HCT116 (cell line): ENCODE results near the gene RAB30. TPM values are rescaled to one million over a fixed set of nuclear protein-coding genes. Genes with fewer than 3 reads are reported as not detected.

ENCODE experiments used
- ATAC-seq: fragments of 200-7000 bp; cut with Tn5 transposase; 2 replicates; pipeline ENCODE4 v1.9.1; 2020; ENCODE audit warnings: mild to moderate bottlenecking, moderate library complexity
- BruUV-seq: library from RNA; stranded (reverse); fragments of 400-500 nt; replicated peaks from 2 replicates; lab custom pipeline; 2021; lab: Mats Ljungman, UMichigan
- CTCF ChIA-PET: fragments of 300-600 bp; sonication (Branson Sonifier 250); formaldehyde crosslinking; loops from one replicate; lab custom pipeline; 2021; ENCODE audit warnings: antibody characterized with exemption; lab: Charles Lee
- POLR2A ChIA-PET: fragments of 300-600, 350-600 bp; sonication (Branson Sonifier 250); formaldehyde crosslinking; loops from one replicate; lab custom pipeline; 2021; ENCODE audit warnings: antibody characterized with exemption; lab: Charles Lee
- RAD21 ChIA-PET, 2 experiments: fragments of 300-600 bp; sonication (Branson Sonifier 250); formaldehyde crosslinking; loops; one replicate each; lab custom pipeline; 2023; ENCODE audit warnings: low total read pairs in 2 of 2; ENCODE audit not compliant: uncharacterized antibody in 2 of 2, unreplicated experiment in 2 of 2, low non-redundant PET in 1 of 2; lab: Charles Lee
- DNase-seq: peaks from one replicate; pipeline ENCODE4 v3.0.0-alpha.2; 2010; ENCODE audit warnings: low read depth, low spot score
- H2AFZ ChIP-seq: fragments of 200-600 bp; shearing (Covaris generic), sonication (generic); 2 replicates; pipeline ENCODE4 v1.6.1; 2017; ENCODE audit warnings: low read depth, mixed run types, mixed read lengths, antibody characterized with exemption, low read length; ENCODE audit not compliant: poor library complexity, severe bottlenecking
- H3K27ac ChIP-seq: 2 replicates; pipeline ENCODE4 v1.5.1; 2012; ENCODE audit warnings: low read depth, low read length
- H3K27me3 ChIP-seq: fragments of 200-600 bp; sonication (generic); 2 replicates; pipeline ENCODE4 v1.6.1; 2016; ENCODE audit warnings: mixed run types, low read length, mixed read lengths; ENCODE audit not compliant: insufficient read depth
- H3K36me3 ChIP-seq, 2 experiments: fragments of 200-500 bp in 1 of 2; fragments of 200-600 bp in 1 of 2; sonication (Bioruptor generic) in 1 of 2; sonication (generic) in 1 of 2; 2 replicates each; pipeline versions ENCODE4 v1.5.1 to v1.6.1; 2014 to 2016; ENCODE audit warnings: low read length in 2 of 2, inconsistent platforms in 1 of 2, mixed read lengths in 1 of 2, mixed run types in 1 of 2; ENCODE audit not compliant: insufficient read depth in 2 of 2, control insufficient read depth in 1 of 2
- H3K4me1 ChIP-seq, 2 experiments: fragments of 200-600 bp in 1 of 2; sonication (generic) in 1 of 2; 2 replicates each; pipeline versions ENCODE4 v1.5.1 to v1.6.1; 2012 to 2017; ENCODE audit warnings: low read length in 2 of 2, inconsistent platforms in 1 of 2, mild to moderate bottlenecking in 1 of 2, mixed read lengths in 1 of 2, mixed run types in 1 of 2, moderate library complexity in 1 of 2; ENCODE audit not compliant: insufficient read depth in 2 of 2, control insufficient read depth in 1 of 2
- H3K4me2 ChIP-seq: fragments of 200-600 bp; sonication (generic); 2 replicates; pipeline ENCODE4 v1.6.1; 2017; ENCODE audit warnings: mixed run types, low read length, mixed read lengths
- H3K4me3 ChIP-seq, 2 experiments: fragments of 200-600 bp in 1 of 2; sonication (generic) in 1 of 2; replicated peaks in 1 of 2; 2 replicates each; pipeline ENCODE4 v1.5.1; 2011 to 2016; ENCODE audit warnings: low read length in 2 of 2, control low read depth in 1 of 2, low read depth in 1 of 2, mild to moderate bottlenecking in 1 of 2, mixed read lengths in 1 of 2, mixed run types in 1 of 2
- H3K79me2 ChIP-seq: fragments of 200-600 bp; sonication (generic); 2 replicates; pipeline ENCODE4 v1.6.1; 2017; ENCODE audit warnings: mild to moderate bottlenecking, mixed run types, low read length, moderate library complexity, mixed read lengths; ENCODE audit not compliant: insufficient read depth
- H3K9ac ChIP-seq: fragments of 200-600 bp; sonication (generic); 2 replicates; pipeline ENCODE4 v1.6.1; 2016; ENCODE audit warnings: low read length, mixed read lengths
- H3K9me2 ChIP-seq: fragments of 200-600 bp; sonication (generic), shearing (Covaris generic); 2 replicates; pipeline ENCODE4 v1.6.1; 2017; ENCODE audit warnings: mixed run types, mild to moderate bottlenecking, moderate library complexity; ENCODE audit not compliant: insufficient read depth
- H3K9me3 ChIP-seq, 2 experiments: fragments of 200-500 bp in 1 of 2; fragments of 200-600 bp in 1 of 2; sonication (Bioruptor generic) in 1 of 2; sonication (generic) in 1 of 2; 2 replicates each; pipeline ENCODE4 v1.6.1; 2014 to 2017; ENCODE audit warnings: low read length in 2 of 2, mixed read lengths in 2 of 2, inconsistent platforms in 1 of 2, low read depth in 1 of 2, mild to moderate bottlenecking in 1 of 2, mixed run types in 1 of 2, moderate library complexity in 1 of 2; ENCODE audit not compliant: control insufficient read depth in 1 of 2, insufficient read depth in 1 of 2
- H4K20me1 ChIP-seq: fragments of 200-600 bp; sonication (generic), shearing (Covaris generic); 2 replicates; pipeline ENCODE4 v1.6.1; 2017; ENCODE audit warnings: mixed run types, mild to moderate bottlenecking, moderate library complexity; ENCODE audit not compliant: insufficient read depth
- ATF3 ChIP-seq: IDR thresholded peaks from 2 replicates; pipeline ENCODE4 v1.6.1; 2012
- CBX3 ChIP-seq: IDR thresholded peaks from 2 replicates; pipeline ENCODE4 v1.6.1; 2012; ENCODE audit warnings: low read depth
- CTCF ChIP-seq, 3 experiments: fragments of 200-600 bp in 1 of 3; sonication (generic) in 1 of 3; IDR thresholded peaks in 2 of 3; conservative IDR thresholded peaks in 1 of 3; 2 replicates each; pipeline ENCODE4 v1.5.1; 2012 to 2017; ENCODE audit warnings: low read depth in 2 of 3, low read length in 2 of 3, antibody characterized with exemption in 1 of 3, borderline replicate concordance in 1 of 3, control low read depth in 1 of 3, mild to moderate bottlenecking in 1 of 3, mixed read lengths in 1 of 3, mixed run types in 1 of 3, moderate library complexity in 1 of 3; ENCODE audit not compliant: insufficient read depth in 1 of 3
- EGR1 ChIP-seq: IDR thresholded peaks from 2 replicates; pipeline ENCODE4 v1.6.1; 2012; ENCODE audit warnings: low read depth
- EZH2 ChIP-seq: fragments of 200-600 bp; sonication (generic); IDR thresholded peaks from 2 replicates; pipeline ENCODE4 v1.6.1; 2017; ENCODE audit warnings: antibody characterized with exemption, mixed run types
- EZH2phosphoT487 ChIP-seq: fragments of 200-600 bp; IDR thresholded peaks from 2 replicates; pipeline ENCODE4 v1.6.1; 2018; ENCODE audit warnings: antibody characterized with exemption, borderline replicate concordance
- FOSL1 ChIP-seq: IDR thresholded peaks from 2 replicates; pipeline ENCODE4 v1.6.1; 2012; ENCODE audit warnings: low read depth
- MAX ChIP-seq: IDR thresholded peaks from 2 replicates; pipeline ENCODE4 v1.6.1; 2012
- POLR2A ChIP-seq: IDR thresholded peaks from 2 replicates; pipeline ENCODE4 v1.7.0; 2011; ENCODE audit warnings: borderline replicate concordance; ENCODE audit not compliant: insufficient read depth, insufficient read length; ENCODE audit errors: extremely low read depth
- RAD21 ChIP-seq: IDR thresholded peaks from 2 replicates; pipeline ENCODE4 v1.6.1; 2012; ENCODE audit warnings: low read depth, mild to moderate bottlenecking
- REST ChIP-seq: IDR thresholded peaks from 2 replicates; pipeline ENCODE4 v1.6.1; 2012; ENCODE audit warnings: low read depth
- SIN3A ChIP-seq: IDR thresholded peaks from 2 replicates; pipeline ENCODE4 v1.6.1; 2012; ENCODE audit warnings: low read depth
- SP1 ChIP-seq: IDR thresholded peaks from 2 replicates; pipeline ENCODE4 v1.6.1; 2012; ENCODE audit warnings: low read depth
- TCF7L2 ChIP-seq: IDR thresholded peaks from 2 replicates; pipeline ENCODE4 v1.7.0; 2011; ENCODE audit warnings: borderline replicate concordance, inconsistent platforms; ENCODE audit not compliant: insufficient read depth, insufficient read length; ENCODE audit errors: extremely low read depth
- ZBTB33 ChIP-seq: IDR thresholded peaks from 2 replicates; pipeline ENCODE4 v1.6.1; 2011; ENCODE audit warnings: mild to moderate bottlenecking, low read length, moderate library complexity; ENCODE audit not compliant: insufficient replicate concordance; ENCODE audit errors: extremely low read depth
- intact Hi-C: fragments of 100-400 bp; cut with micrococcal nuclease; formaldehyde crosslinking; loops from 2 replicates; pipeline ENCODE4 v1.10.0; 2022
- total RNA-seq: library from RNA; stranded (reverse); gene quantifications from one replicate; pipeline ENCODE4 v1.2.1, GENCODE V29; 2021; ENCODE audit not compliant: unreplicated experiment

Gene RAB30
- total RNA-seq, 1 experiment from 2014 or later: 5.7 TPM

- BruUV-seq: no TSS peak
- POLR2A ChIA-PET: no interaction called here
- CTCF ChIA-PET: no interaction called here
Measured at GRCh38 chr11:82992223-82992622, 79.5 kb downstream of the RAB30 start.

More at GRCh38 chr11:82992223-82992622, 79.5 kb downstream of the RAB30 start:
- Histone ChIP-seq H3K27ac (no peak overlapping the region), H4K20me1 (no peaks in the 10 kb centered on the region), H3K79me2 (no peaks in the 10 kb centered on the region), H2AFZ (no peak overlapping the region), H3K4me1 (no peaks in the 10 kb centered on the region), H3K27me3 (no peaks in the 10 kb centered on the region), H3K4me2 (no peak overlapping the region), H3K9ac (no peak overlapping the region), H3K9me2 (no peaks in the 10 kb centered on the region), H3K4me3 (no peak overlapping the region), H3K36me3 (no peaks in the 10 kb centered on the region), H3K9me3 (no peaks in the 10 kb centered on the region)
- RAD21 ChIA-PET: no interaction called here
- ATAC-seq (no peak), DNase-seq (no peak)
- intact Hi-C loops: no loop called here
- no peak for TF ChIP-seq EZH2phosphoT487
- no peak for TF ChIP-seq ZBTB33
- TF ChIP-seq ATF3: no peak
- TF ChIP-seq FOSL1: no peak
- TF ChIP-seq RAD21: no peak
- no peak for TF ChIP-seq POLR2A
- TF ChIP-seq REST: no peak
- TF ChIP-seq CTCF (IDR thresholded peaks at IDR 0.05 in 2 of 3, conservative IDR thresholded peaks at IDR 0.05 in 1 of 3; ENCODE audit: borderline replicate concordance in 1 of 3, insufficient read depth in 1 of 3, low read depth in 2 of 3, low read length in 2 of 3): no peak
- TF ChIP-seq MAX: no peak
- no peak for TF ChIP-seq CBX3
- TF ChIP-seq TCF7L2: no peak
- no peak for TF ChIP-seq EZH2
- no peak for TF ChIP-seq EGR1
- TF ChIP-seq SP1: no peak
- no peak for TF ChIP-seq SIN3A
